CD4-positive, CD25-positive, alpha-beta regulatory T cell (primary cell): Measurements from ENCODE around the gene TGFB2. TPM values are rescaled to one million over a fixed set of nuclear protein-coding genes. Genes with fewer than 3 reads are reported as not detected.

Experiments used
- ATAC-seq, 2 donors: fragments of 150-1000 bp; cut with Tn5 transposase; one replicate each; pipeline ENCODE4 v1.10.0; 2021; ENCODE audit warnings: low read depth in 2 of 2, moderate number of reproducible peaks in 2 of 2, moderate library complexity in 1 of 2
- DNase-seq, 3 donors: peaks; one replicate each; pipeline versions ENCODE4 v3.0.0 to v3.0.0-alpha.2; 2012 to 2022; ENCODE audit warnings: mixed read lengths in 1 of 3
- H3K27ac ChIP-seq: one replicate; pipeline ENCODE4 v1.7.0; 2013; ENCODE audit warnings: mild to moderate bottlenecking, low read length; ENCODE audit not compliant: insufficient read depth, poor library complexity, severe bottlenecking
- H3K27me3 ChIP-seq: one replicate; pipeline ENCODE4 v1.7.0; 2013; ENCODE audit warnings: low read length; ENCODE audit not compliant: control insufficient read depth, insufficient read depth
- H3K36me3 ChIP-seq: one replicate; pipeline ENCODE4 v1.7.0; 2013; ENCODE audit warnings: mild to moderate bottlenecking, low read length, moderate library complexity; ENCODE audit not compliant: control insufficient read depth, insufficient read depth
- H3K4me1 ChIP-seq: 2 replicates; pipeline ENCODE4 v1.7.0; 2013; ENCODE audit warnings: mild to moderate bottlenecking, low read length; ENCODE audit not compliant: insufficient read depth, control insufficient read depth, poor library complexity, severe bottlenecking
- H3K4me3 ChIP-seq: one replicate; pipeline ENCODE4 v1.7.0; 2013; ENCODE audit warnings: low read depth, mild to moderate bottlenecking, low read length, moderate library complexity
- H3K9me3 ChIP-seq, 2 experiments: 1 replicate in 1 of 2; 2 replicates in 1 of 2; pipeline ENCODE4 v1.7.0; 2013; ENCODE audit warnings: low read length in 2 of 2, mild to moderate bottlenecking in 1 of 2, moderate library complexity in 1 of 2; ENCODE audit not compliant: control insufficient read depth in 2 of 2
- H3K27ac Mint-ChIP-seq, 3 donors: one replicate each; pipeline ENCODE4 v1.8.0; 2020 to 2022; ENCODE audit warnings: mild to moderate bottlenecking in 3 of 3, mixed read lengths in 3 of 3, moderate library complexity in 2 of 3
- H3K27me3 Mint-ChIP-seq: one replicate; pipeline ENCODE4 v1.8.0; 2022; ENCODE audit warnings: mild to moderate bottlenecking, mixed read lengths
- H3K36me3 Mint-ChIP-seq: one replicate; pipeline ENCODE4 v1.8.0; 2020; ENCODE audit warnings: mixed read lengths
- H3K4me1 Mint-ChIP-seq, 4 donors: one replicate each; pipeline ENCODE4 v1.8.0; 2020 to 2022; ENCODE audit warnings: mixed read lengths in 4 of 4, mild to moderate bottlenecking in 1 of 4
- H3K4me3 Mint-ChIP-seq, 4 donors: one replicate each; pipeline ENCODE4 v1.8.0; 2020 to 2022; ENCODE audit warnings: mild to moderate bottlenecking in 4 of 4, mixed read lengths in 4 of 4, moderate library complexity in 3 of 4
- H3K9me3 Mint-ChIP-seq, 7 donors: one replicate each; pipeline ENCODE4 v1.8.0; 2020 to 2022; ENCODE audit warnings: mixed read lengths in 7 of 7, mild to moderate bottlenecking in 3 of 7, moderate library complexity in 2 of 7
- polyA plus RNA-seq, 4 donors: library from polyadenylated mRNA; unstranded; fragments of 300-500 nt; fragmentation: Illumina TruSeq; gene quantifications; one replicate each; pipeline ENCODE4 v1.2.3, GENCODE V29; 2021
- total RNA-seq: library from RNA; stranded (reverse); gene quantifications from one replicate; pipeline ENCODE4 v1.2.3, GENCODE V29; 2022

TGFB2 gene
- total and polyA plus RNA-seq, 5 donors from 2014 or later = not detected

- Mint-ChIP-seq H3K4me3 (no peak overlapping the region), H3K36me3 (no peaks in the 10 kb centered on the region), H3K27ac (no peak overlapping the region), H3K4me1 (no peaks in the 10 kb centered on the region), H3K27me3 (peaks cover 6% of the 10 kb centered on the region), H3K9me3 (no peaks in the 10 kb centered on the region)
- Histone ChIP-seq H3K27ac (no peak overlapping the region), H3K27me3 (no peaks in the 10 kb centered on the region), H3K4me1 (no peaks in the 10 kb centered on the region), H3K4me3 (no peak overlapping the region), H3K9me3 (no peaks in the 10 kb centered on the region), H3K36me3 (no peaks in the 10 kb centered on the region)
- ATAC-seq (no peak), DNase-seq (no peak)
These were observed 55.5 kb downstream of the TGFB2 start for GRCh38 chr1:218400624-218401023.

GRCh38 chr1:218401441-218401997 lies 56.4 kb downstream of the TGFB2 start:
- no peaks in the 10 kb centered on the region for H3K36me3 Mint-ChIP-seq
- Histone ChIP-seq H3K9me3 (no peaks in the 10 kb centered on the region), H3K4me3 (no peak overlapping the region), H3K4me1 (no peaks in the 10 kb centered on the region), H3K27me3 (no peaks in the 10 kb centered on the region), H3K27ac (no peak overlapping the region), H3K36me3 (no peaks in the 10 kb centered on the region)
- peaks cover 6% of the 10 kb centered on the region for H3K27me3 Mint-ChIP-seq
- no peaks in the 10 kb centered on the region for H3K9me3 Mint-ChIP-seq
- DNase-seq = no peak
- no peak for ATAC-seq
- H3K4me3 Mint-ChIP-seq = no peak overlapping the region
- no peak overlapping the region for H3K27ac Mint-ChIP-seq
- H3K4me1 Mint-ChIP-seq = no peaks in the 10 kb centered on the region

DNA sequence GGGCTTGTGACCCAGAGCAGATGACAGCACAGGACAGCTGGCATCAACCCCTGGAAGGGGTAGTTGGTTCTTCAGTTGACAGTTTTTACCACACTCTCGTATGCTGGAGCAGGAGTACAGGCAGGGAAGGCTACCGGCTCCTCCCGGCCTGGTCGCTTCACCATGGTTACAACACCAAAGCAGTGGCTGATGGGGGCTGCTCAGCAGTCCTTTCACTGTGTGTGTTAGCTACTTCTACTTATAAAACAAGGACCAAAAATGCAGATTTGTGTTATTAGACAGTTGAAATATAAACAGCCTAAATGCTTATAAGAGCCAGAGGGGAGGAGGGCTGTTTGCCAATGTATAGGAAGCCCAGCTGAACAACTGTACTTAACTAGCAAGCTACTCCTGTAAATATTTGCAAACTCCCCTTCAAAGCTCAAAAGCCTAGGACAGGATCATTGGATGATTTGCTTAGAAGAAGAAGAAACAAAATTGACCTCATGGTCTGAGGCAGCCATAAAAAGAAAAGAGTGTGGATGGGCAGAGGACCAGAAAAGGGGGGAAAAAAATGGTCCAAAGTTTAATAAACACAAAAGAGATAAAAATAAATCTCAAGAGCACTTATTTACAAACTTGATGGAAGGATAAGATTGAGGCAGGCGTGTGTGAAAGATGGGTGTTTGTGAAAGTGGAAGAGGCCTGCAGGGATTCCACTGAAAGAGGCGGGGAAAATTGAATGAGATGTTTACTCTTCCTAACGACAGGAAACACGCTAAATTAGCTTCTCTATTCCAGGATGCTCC lies 57.1 kb downstream of the TGFB2 start:
- Histone ChIP-seq H3K4me3 (no peak overlapping the region), H3K27ac (no peak overlapping the region), H3K27me3 (no peaks in the 10 kb centered on the region), H3K9me3 (no peaks in the 10 kb centered on the region), H3K4me1 (no peaks in the 10 kb centered on the region), H3K36me3 (no peaks in the 10 kb centered on the region)
- Mint-ChIP-seq H3K4me3 (no peak overlapping the region), H3K4me1 (no peaks in the 10 kb centered on the region), H3K36me3 (no peaks in the 10 kb centered on the region), H3K27ac (no peak overlapping the region), H3K9me3 (no peaks in the 10 kb centered on the region), H3K27me3 (peaks cover 6% of the 10 kb centered on the region)
- ATAC-seq = no peak
- no peak for DNase-seq

- Histone ChIP-seq H3K36me3 (no peaks in the 10 kb centered on the region), H3K4me1 (no peaks in the 10 kb centered on the region), H3K27me3 (no peaks in the 10 kb centered on the region), H3K27ac (no peak overlapping the region), H3K9me3 (no peaks in the 10 kb centered on the region), H3K4me3 (no peak overlapping the region)
- no peaks in the 10 kb centered on the region for H3K4me1 Mint-ChIP-seq
- ATAC-seq (no peak), DNase-seq (no peak)
- no peaks in the 10 kb centered on the region for H3K36me3 Mint-ChIP-seq
- no peak overlapping the region for H3K4me3 Mint-ChIP-seq
- H3K27me3 Mint-ChIP-seq = peaks cover 6% of the 10 kb centered on the region
- H3K9me3 Mint-ChIP-seq = no peaks in the 10 kb centered on the region
- H3K27ac Mint-ChIP-seq = no peak overlapping the region
These were observed 57.6 kb downstream of the TGFB2 start for GRCh38 chr1:218402786-218403120.

GRCh38 chr1:218403300-218403699 lies 58.2 kb downstream of the TGFB2 start:
- H3K27ac ChIP-seq = no peak overlapping the region
- no peak for ATAC-seq
- H3K4me1 ChIP-seq = no peaks in the 10 kb centered on the region
- H3K27me3 ChIP-seq = no peaks in the 10 kb centered on the region
- H3K4me3 ChIP-seq = no peak overlapping the region
- Mint-ChIP-seq H3K9me3 (no peaks in the 10 kb centered on the region), H3K27ac (no peak overlapping the region), H3K4me3 (no peak overlapping the region), H3K27me3 (peaks cover 6% of the 10 kb centered on the region), H3K36me3 (no peaks in the 10 kb centered on the region), H3K4me1 (no peaks in the 10 kb centered on the region)
- no peaks in the 10 kb centered on the region for H3K9me3 ChIP-seq
- H3K36me3 ChIP-seq = no peaks in the 10 kb centered on the region
- DNase-seq = no peak

GRCh38 chr1:218407630-218408029 lies 62.5 kb downstream of the TGFB2 start:
- Mint-ChIP-seq H3K9me3 (no peaks in the 10 kb centered on the region), H3K36me3 (no peaks in the 10 kb centered on the region), H3K27me3 (no peaks in the 10 kb centered on the region), H3K27ac (no peak overlapping the region), H3K4me3 (no peak overlapping the region), H3K4me1 (no peaks in the 10 kb centered on the region)
- Histone ChIP-seq H3K4me3 (no peak overlapping the region), H3K27me3 (no peaks in the 10 kb centered on the region), H3K36me3 (no peaks in the 10 kb centered on the region), H3K9me3 (no peaks in the 10 kb centered on the region), H3K27ac (no peak overlapping the region), H3K4me1 (no peaks in the 10 kb centered on the region)
- no peak for DNase-seq
- ATAC-seq = no peak

DNA sequence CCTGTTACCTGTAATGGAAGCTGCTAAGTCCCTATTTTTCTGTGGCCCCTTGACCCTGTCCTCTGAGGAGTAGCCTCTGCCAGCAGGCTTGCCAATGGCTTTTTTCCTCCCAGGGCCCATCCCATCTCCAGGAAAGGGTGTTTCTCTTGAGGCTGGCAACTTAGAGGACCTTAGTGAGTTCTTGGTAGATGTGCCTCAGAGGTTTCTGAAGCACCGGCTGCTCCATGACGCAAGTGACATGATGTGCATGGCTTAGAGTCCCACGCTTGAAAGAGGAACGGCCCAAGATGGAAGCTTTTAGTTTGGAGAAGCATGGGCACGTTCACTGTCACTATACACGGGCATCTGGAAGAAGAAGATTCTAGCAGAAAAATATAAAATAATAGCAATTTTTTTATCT lies 63.0 kb downstream of the TGFB2 start:
- no peaks in the 10 kb centered on the region for H3K36me3 Mint-ChIP-seq

DNA sequence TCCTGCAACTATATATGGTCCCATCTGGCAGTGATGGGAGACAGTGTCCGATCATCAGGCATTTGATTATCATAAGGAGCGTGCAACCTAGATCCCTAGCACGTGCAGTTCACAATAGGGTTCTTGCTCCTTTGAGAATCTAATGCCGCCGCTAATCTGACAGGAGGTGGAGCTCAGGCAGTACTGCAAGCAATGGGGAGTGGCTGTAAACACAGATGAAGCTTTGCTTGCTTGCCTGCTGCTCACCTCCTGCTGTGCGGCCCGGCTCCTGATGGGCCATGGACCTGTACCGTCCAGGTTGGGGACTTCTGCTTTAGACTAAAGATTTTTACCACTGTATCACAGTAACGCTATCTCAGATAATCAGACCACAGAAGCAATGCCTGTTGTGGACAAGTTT lies 63.8 kb downstream of the TGFB2 start:
- no peaks in the 10 kb centered on the region for H3K36me3 Mint-ChIP-seq
- H3K27ac Mint-ChIP-seq = no peak overlapping the region
- Histone ChIP-seq H3K27me3 (no peaks in the 10 kb centered on the region), H3K27ac (no peak overlapping the region), H3K4me3 (no peak overlapping the region), H3K36me3 (no peaks in the 10 kb centered on the region), H3K4me1 (no peaks in the 10 kb centered on the region), H3K9me3 (no peaks in the 10 kb centered on the region)
- H3K4me3 Mint-ChIP-seq = no peak overlapping the region
- no peaks in the 10 kb centered on the region for H3K4me1 Mint-ChIP-seq
- no peaks in the 10 kb centered on the region for H3K27me3 Mint-ChIP-seq
- no peak for ATAC-seq
- no peak for DNase-seq
- no peaks in the 10 kb centered on the region for H3K9me3 Mint-ChIP-seq

More for the DNA sequence above, 63.0 kb downstream of the TGFB2 start:
- Histone ChIP-seq H3K4me3 (no peak overlapping the region), H3K36me3 (no peaks in the 10 kb centered on the region), H3K27me3 (no peaks in the 10 kb centered on the region), H3K9me3 (no peaks in the 10 kb centered on the region), H3K4me1 (no peaks in the 10 kb centered on the region), H3K27ac (no peak overlapping the region)
- Mint-ChIP-seq H3K27ac (no peak overlapping the region), H3K4me3 (no peak overlapping the region), H3K27me3 (no peaks in the 10 kb centered on the region), H3K9me3 (no peaks in the 10 kb centered on the region), H3K4me1 (no peaks in the 10 kb centered on the region)
- no peak for ATAC-seq
- DNase-seq = no peak
